Naive thymus-derived CD4-positive, alpha-beta T cell (primary cell): ENCODE data around the gene MAP3K1. TPM values are rescaled to one million over a fixed set of nuclear protein-coding genes. Genes with fewer than 3 reads are reported as not detected.
A peak's percentile ranks its signal among the peaks of the same experiment; 100 is the strongest.

ENCODE experiments used
- ATAC-seq: fragments of 150-1000 bp; cut with Tn5 transposase; 2 replicates; pipeline ENCODE4 v1.10.0; 2021; ENCODE audit warnings: mild to moderate bottlenecking, moderate library complexity
- CTCF ChIA-PET: fragments of 350-600 bp; sonication (Branson Sonifier 250); formaldehyde crosslinking; loops from one replicate; lab custom pipeline; 2021; ENCODE audit warnings: antibody characterized with exemption; lab: Charles Lee
- POLR2A ChIA-PET: fragments of 350-600 bp; sonication (Branson Sonifier 250); formaldehyde crosslinking; loops from one replicate; lab custom pipeline; 2021; ENCODE audit warnings: antibody characterized with exemption, inconsistent platforms; lab: Charles Lee
- DNase-seq, 9 donors: peaks; one replicate each; pipeline versions ENCODE4 v3.0.0 to v3.0.0-alpha.2; 2020 to 2022; ENCODE audit warnings: mixed read lengths in 1 of 9
- H3K27ac ChIP-seq: one replicate; pipeline ENCODE4 v1.7.0; 2013; ENCODE audit warnings: mild to moderate bottlenecking, low read depth, low read length, moderate library complexity
- H3K27me3 ChIP-seq, 2 donors: one replicate each; pipeline ENCODE4 v1.7.0; 2013; ENCODE audit warnings: low read length in 2 of 2, mild to moderate bottlenecking in 2 of 2, moderate library complexity in 2 of 2; ENCODE audit not compliant: control insufficient read depth in 2 of 2, insufficient read depth in 2 of 2
- H3K36me3 ChIP-seq, 3 experiments: 1 replicate in 2 of 3; 2 replicates in 1 of 3; pipeline ENCODE4 v1.7.0; 2013; ENCODE audit warnings: low read length in 3 of 3, mild to moderate bottlenecking in 3 of 3, moderate library complexity in 1 of 3; ENCODE audit not compliant: insufficient read depth in 3 of 3, control insufficient read depth in 2 of 3
- H3K4me1 ChIP-seq, 2 donors: one replicate each; pipeline ENCODE4 v1.7.0; 2013; ENCODE audit warnings: low read length in 2 of 2, mild to moderate bottlenecking in 2 of 2, moderate library complexity in 1 of 2; ENCODE audit not compliant: control insufficient read depth in 2 of 2, insufficient read depth in 2 of 2
- H3K4me3 ChIP-seq: 2 replicates; pipeline ENCODE4 v1.7.0; 2013; ENCODE audit warnings: mild to moderate bottlenecking, low read length
- H3K9me3 ChIP-seq, 3 experiments: 1 replicate in 2 of 3; 2 replicates in 1 of 3; pipeline ENCODE4 v1.7.0; 2013; ENCODE audit warnings: low read length in 3 of 3; ENCODE audit not compliant: control insufficient read depth in 2 of 3
- H3K27ac Mint-ChIP-seq, 9 donors: one replicate each; pipeline ENCODE4 v1.8.0; 2020 to 2022; ENCODE audit warnings: mixed read lengths in 9 of 9, mild to moderate bottlenecking in 8 of 9, moderate library complexity in 5 of 9, inconsistent platforms in 2 of 9
- H3K27me3 Mint-ChIP-seq, 5 donors: one replicate each; pipeline ENCODE4 v1.8.0; 2021 to 2022; ENCODE audit warnings: mixed read lengths in 5 of 5, mild to moderate bottlenecking in 1 of 5
- H3K36me3 Mint-ChIP-seq, 5 donors: one replicate each; pipeline ENCODE4 v1.8.0; 2020 to 2022; ENCODE audit warnings: mixed read lengths in 5 of 5, mild to moderate bottlenecking in 3 of 5, inconsistent platforms in 1 of 5
- H3K4me1 Mint-ChIP-seq, 7 donors: one replicate each; pipeline ENCODE4 v1.8.0; 2020 to 2022; ENCODE audit warnings: mixed read lengths in 7 of 7, mild to moderate bottlenecking in 3 of 7, inconsistent platforms in 1 of 7
- H3K4me3 Mint-ChIP-seq, 10 donors: one replicate each; pipeline ENCODE4 v1.8.0; 2020 to 2022; ENCODE audit warnings: mild to moderate bottlenecking in 10 of 10, mixed read lengths in 10 of 10, moderate library complexity in 6 of 10, inconsistent platforms in 2 of 10
- H3K9me3 Mint-ChIP-seq, 11 donors: one replicate each; pipeline ENCODE4 v1.8.0; 2020 to 2022; ENCODE audit warnings: mixed read lengths in 11 of 11, mild to moderate bottlenecking in 4 of 11, inconsistent platforms in 1 of 11, moderate library complexity in 1 of 11
- intact Hi-C, 2 donors: fragments of 100-400 bp; cut with micrococcal nuclease; formaldehyde crosslinking; loops; one replicate each; pipeline ENCODE4 v1.15.1; 2023
- polyA plus RNA-seq, 2 donors: library from polyadenylated mRNA; unstranded; fragments of 300-500 nt; fragmentation: Illumina TruSeq; gene quantifications; one replicate each; pipeline ENCODE4 v1.2.3, GENCODE V29; 2021
- total RNA-seq, 6 experiments: library from RNA in 5 of 6; stranded (reverse) in 5 of 6; gene quantifications; 1 replicate in 5 of 6; 2 replicates in 1 of 6; pipeline ENCODE4 v1.2.3 and lab custom pipeline; 2021 to 2026

Gene MAP3K1
- total and polyA plus RNA-seq, 7 experiments from 2014 or later, result 43.0 to 85.4 (median 61.8) TPM

- H3K27me3 Mint-ChIP-seq, result no peaks in the 10 kb centered on the region
- Histone ChIP-seq H3K36me3 (peaks cover 5 to 20% (median 12%) of the 10 kb centered on the region in 3 experiments), H3K4me3 (no peak overlapping the region), H3K27ac (peak overlapping the region; percentile 26), H3K9me3 (no peaks in the 10 kb centered on the region), H3K4me1 (peaks cover 28 to 48% of the 10 kb centered on the region in 2 donors), H3K27me3 (no peaks in the 10 kb centered on the region)
- peak overlapping the region in 8 of 9 donors; percentile 5 to 77 (median 40) for H3K27ac Mint-ChIP-seq
- DNase-seq (no peak), ATAC-seq (no peak)
- intact Hi-C loops, result loop anchor here in 1 of 2 donors (5.0 kb wide), 1 partner anchor 583 kb away; no protein-coding TSS in a partner anchor
- H3K4me1 Mint-ChIP-seq, result peaks cover 55 to 88% (median 78%) of the 10 kb centered on the region in 7 donors
- H3K4me3 Mint-ChIP-seq, result peak overlapping the region; percentile 2 to 70 (median 46)
- CTCF ChIA-PET, result interaction anchor here (0.9 to 1.2 kb wide), 3 partner anchors 28 to 591 kb away, joined by 3 to 4 read pairs (median 3); no protein-coding TSS in a partner anchor
- no peaks in the 10 kb centered on the region for H3K9me3 Mint-ChIP-seq
- H3K36me3 Mint-ChIP-seq, result peaks cover 0 to 21% (median 6%) of the 10 kb centered on the region in 5 donors
- POLR2A ChIA-PET, result no interaction called here
These were observed 39.6 kb downstream of the MAP3K1 start for GRCh38 chr5:56854920-56855319.

GRCh38 chr5:56856541-56857178, 41.3 kb downstream of the MAP3K1 start:
- Mint-ChIP-seq H3K27me3 (no peaks in the 10 kb centered on the region), H3K4me1 (peaks cover 42 to 84% (median 64%) of the 10 kb centered on the region in 7 donors), H3K27ac (peak overlapping the region in 5 of 9 donors; percentile 4 to 76 (median 41)), H3K4me3 (peak overlapping the region in 1 of 10 donors; percentile 10), H3K9me3 (no peaks in the 10 kb centered on the region), H3K36me3 (peaks cover 4 to 30% (median 16%) of the 10 kb centered on the region in 5 donors)
- H3K27me3 ChIP-seq, result no peaks in the 10 kb centered on the region
- H3K4me3 ChIP-seq, result no peak overlapping the region
- ATAC-seq (no peak), DNase-seq (no peak)
- ChIA-PET CTCF (interaction anchor here (0.7 to 1.6 kb wide), 2 partner anchors 19 to 358 kb away, joined by 3 to 7 read pairs; no protein-coding TSS in a partner anchor), POLR2A (interaction anchor here (0.5 to 0.7 kb wide), 3 partner anchors 848 to 945 kb away, joined by 3 to 4 read pairs (median 3); no protein-coding TSS in a partner anchor)
- H3K4me1 ChIP-seq, result peaks cover 20 to 31% of the 10 kb centered on the region in 2 donors
- intact Hi-C loops, result loop anchor here in 1 of 2 donors (1.0 to 2.0 kb wide), 2 partner anchors 16 to 586 kb away; no protein-coding TSS in a partner anchor
- H3K9me3 ChIP-seq, result no peaks in the 10 kb centered on the region
- H3K27ac ChIP-seq, result no peak overlapping the region
- peaks cover 5 to 31% (median 14%) of the 10 kb centered on the region in 3 experiments for H3K36me3 ChIP-seq

GRCh38 chr5:56858777-56859442, 43.6 kb downstream of the MAP3K1 start:
- intact Hi-C loops, result no loop called here
- peak overlapping the region in 8 of 9 donors; percentile 3 to 86 (median 50) for H3K27ac Mint-ChIP-seq
- H3K4me1 Mint-ChIP-seq, result peaks cover 23 to 72% (median 50%) of the 10 kb centered on the region in 7 donors
- DNase-seq (no peak), ATAC-seq (no peak)
- Histone ChIP-seq H3K4me3 (no peak overlapping the region), H3K4me1 (peaks cover under 1 to 12% of the 10 kb centered on the region in 2 donors), H3K9me3 (no peaks in the 10 kb centered on the region), H3K27me3 (no peaks in the 10 kb centered on the region), H3K27ac (no peak overlapping the region), H3K36me3 (peaks cover 5 to 45% (median 14%) of the 10 kb centered on the region in 3 experiments)
- ChIA-PET POLR2A (interaction anchor here (0.7 kb wide), 1 partner anchor 17 kb away, joined by 3 read pairs; no protein-coding TSS in a partner anchor), CTCF (interaction anchor here (0.6 to 1.3 kb wide), 2 partner anchors 588 to 591 kb away, joined by 3 to 5 read pairs; no protein-coding TSS in a partner anchor)
- peaks cover 4 to 43% (median 25%) of the 10 kb centered on the region in 5 donors for H3K36me3 Mint-ChIP-seq
- H3K27me3 Mint-ChIP-seq, result no peaks in the 10 kb centered on the region
- no peak overlapping the region for H3K4me3 Mint-ChIP-seq
- no peaks in the 10 kb centered on the region for H3K9me3 Mint-ChIP-seq

- DNase-seq, result no peak
- Mint-ChIP-seq H3K4me3 (no peak overlapping the region), H3K27ac (peak overlapping the region in 4 of 9 donors; percentile 11 to 84 (median 54)), H3K36me3 (peaks cover 4 to 51% (median 38%) of the 10 kb centered on the region in 5 donors), H3K9me3 (no peaks in the 10 kb centered on the region), H3K27me3 (no peaks in the 10 kb centered on the region), H3K4me1 (peaks cover 5 to 49% (median 22%) of the 10 kb centered on the region in 7 donors)
- CTCF ChIA-PET, result interaction anchor here (0.6 to 1.0 kb wide), 4 partner anchors 24 to 966 kb away, joined by 3 to 4 read pairs (median 4); no protein-coding TSS in a partner anchor
- Histone ChIP-seq H3K9me3 (no peaks in the 10 kb centered on the region), H3K36me3 (peaks cover 19 to 71% (median 21%) of the 10 kb centered on the region in 3 experiments), H3K27ac (no peak overlapping the region), H3K4me3 (no peak overlapping the region), H3K4me1 (no peaks in the 10 kb centered on the region), H3K27me3 (no peaks in the 10 kb centered on the region)
- intact Hi-C loops, result loop anchor here (2.0 to 10.0 kb wide), 3 partner anchors 13 to 910 kb away; no protein-coding TSS in a partner anchor
- no peak for ATAC-seq
- POLR2A ChIA-PET, result interaction anchor here (0.6 to 0.9 kb wide), 3 partner anchors 15 to 58 kb away, joined by 4 to 9 read pairs (median 5); no protein-coding TSS in a partner anchor
These were observed 46.6 kb downstream of the MAP3K1 start for GRCh38 chr5:56861893-56862485.

- no peaks in the 10 kb centered on the region for H3K9me3 ChIP-seq
- H3K27ac ChIP-seq, result no peak overlapping the region
- H3K4me3 Mint-ChIP-seq, result no peak overlapping the region
- H3K4me1 ChIP-seq, result no peaks in the 10 kb centered on the region
- DNase-seq, result no peak
- peaks cover 3 to 40% (median 16%) of the 10 kb centered on the region in 7 donors for H3K4me1 Mint-ChIP-seq
- H3K27me3 ChIP-seq, result no peaks in the 10 kb centered on the region
- H3K36me3 ChIP-seq, result peaks cover 18 to 73% (median 18%) of the 10 kb centered on the region in 3 experiments
- peak; percentile 27 for ATAC-seq
- H3K36me3 Mint-ChIP-seq, result peaks cover 4 to 47% (median 37%) of the 10 kb centered on the region in 5 donors
- H3K27me3 Mint-ChIP-seq, result no peaks in the 10 kb centered on the region
- intact Hi-C loops, result loop anchor here (2.0 to 10.0 kb wide), 3 partner anchors 14 to 911 kb away; no protein-coding TSS in a partner anchor
- no peaks in the 10 kb centered on the region for H3K9me3 Mint-ChIP-seq
- H3K27ac Mint-ChIP-seq, result no peak overlapping the region
- ChIA-PET POLR2A (no interaction called here), CTCF (interaction anchor here (1.0 to 1.3 kb wide), 2 partner anchors 29 to 594 kb away, joined by 3 read pairs; no protein-coding TSS in a partner anchor)
- H3K4me3 ChIP-seq, result no peak overlapping the region
These were observed 47.6 kb downstream of the MAP3K1 start for GRCh38 chr5:56862909-56863308.

GRCh38 chr5:56871777-56872176, 56.4 kb downstream of the MAP3K1 start:
- Histone ChIP-seq H3K9me3 (no peaks in the 10 kb centered on the region), H3K4me3 (no peak overlapping the region), H3K36me3 (peaks cover 9 to 66% (median 22%) of the 10 kb centered on the region in 3 experiments), H3K4me1 (no peaks in the 10 kb centered on the region), H3K27ac (no peak overlapping the region), H3K27me3 (no peaks in the 10 kb centered on the region)
- ATAC-seq (no peak), DNase-seq (no peak)
- Mint-ChIP-seq H3K4me3 (no peak overlapping the region), H3K9me3 (no peaks in the 10 kb centered on the region), H3K36me3 (peaks cover 23 to 55% (median 34%) of the 10 kb centered on the region in 5 donors), H3K27me3 (no peaks in the 10 kb centered on the region), H3K4me1 (peaks cover 16 to 50% (median 36%) of the 10 kb centered on the region in 7 donors), H3K27ac (peak overlapping the region in 6 of 9 donors; percentile 0 to 53 (median 4))
- ChIA-PET CTCF (no interaction called here), POLR2A (no interaction called here)
- intact Hi-C loops, result loop anchor here in 1 of 2 donors (2.0 kb wide), 1 partner anchor 15 kb away; no protein-coding TSS in a partner anchor
